GM12891 (cell line): ENCODE measurements around the gene FAM200B.
"Not testable (repeated sequence)": the region's sequence is repeated elsewhere in the genome, so short reads cannot be mapped to it uniquely, and the experiment has no call there.

Experiments
- DNase-seq: peaks from one replicate; pipeline ENCODE4 v3.0.0; 2011; ENCODE audit warnings: low spot score; ENCODE audit not compliant: insufficient read length
- FAIRE-seq: peaks from 2 replicates; lab custom pipeline; 2011; peaks lifted over from hg19 to GRCh38; lab: Jason Lieb, UNC
- PAX5 ChIP-seq: IDR thresholded peaks from 2 replicates; pipeline ENCODE4 v1.6.1; 2011; ENCODE audit warnings: low read length, moderate library complexity, mild to moderate bottlenecking; ENCODE audit not compliant: insufficient read depth, severe bottlenecking
- POLR2A ChIP-seq: IDR thresholded peaks from 2 replicates; pipeline ENCODE4 v1.6.1; 2011; ENCODE audit warnings: low read depth, low read length, control low read depth
- POLR2AphosphoS5 ChIP-seq: IDR thresholded peaks from 2 replicates; pipeline ENCODE4 v1.6.1; 2011; ENCODE audit warnings: low read depth, low read length, control low read depth
- POU2F2 ChIP-seq: IDR thresholded peaks from 2 replicates; pipeline ENCODE4 v1.6.1; 2011; ENCODE audit warnings: low read depth, mild to moderate bottlenecking, control low read depth, low read length, moderate library complexity
- SPI1 ChIP-seq: IDR thresholded peaks from 2 replicates; pipeline ENCODE4 v1.6.1; 2011; ENCODE audit warnings: low read depth, low read length, control low read depth
- TAF1 ChIP-seq: IDR thresholded peaks from 2 replicates; pipeline ENCODE4 v1.6.1; 2011; ENCODE audit warnings: low read depth, low read length, control low read depth

The FAM200B gene

DNA sequence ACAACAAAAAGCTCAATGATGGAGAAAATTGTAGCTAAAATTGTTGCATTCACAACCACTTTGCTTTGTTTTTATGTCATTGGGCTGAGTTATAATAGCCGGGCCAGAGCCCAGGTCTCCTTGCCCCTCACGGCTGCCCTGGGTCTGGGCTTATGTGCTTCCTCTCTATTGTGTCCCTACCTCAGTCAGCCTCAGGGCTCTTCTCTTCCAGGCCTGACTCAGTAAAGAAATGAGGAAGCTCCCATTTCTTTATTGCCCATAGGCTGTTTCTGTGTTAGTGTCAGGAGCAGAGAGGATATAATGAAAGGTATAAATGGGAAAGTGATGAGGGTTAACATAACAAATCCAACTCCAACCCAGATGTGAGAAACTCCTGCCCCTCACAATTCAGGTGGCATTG is 39.2 kb downstream of the FAM200B start:
- FAIRE-seq (no peak), DNase-seq (no peak)
- no peak for TF ChIP-seq POU2F2
- TF ChIP-seq SPI1 = no peak
- TF ChIP-seq POLR2A = no peak
- TF ChIP-seq POLR2AphosphoS5 = no peak
- TF ChIP-seq PAX5 = no peak
- TF ChIP-seq TAF1 = no peak

DNA sequence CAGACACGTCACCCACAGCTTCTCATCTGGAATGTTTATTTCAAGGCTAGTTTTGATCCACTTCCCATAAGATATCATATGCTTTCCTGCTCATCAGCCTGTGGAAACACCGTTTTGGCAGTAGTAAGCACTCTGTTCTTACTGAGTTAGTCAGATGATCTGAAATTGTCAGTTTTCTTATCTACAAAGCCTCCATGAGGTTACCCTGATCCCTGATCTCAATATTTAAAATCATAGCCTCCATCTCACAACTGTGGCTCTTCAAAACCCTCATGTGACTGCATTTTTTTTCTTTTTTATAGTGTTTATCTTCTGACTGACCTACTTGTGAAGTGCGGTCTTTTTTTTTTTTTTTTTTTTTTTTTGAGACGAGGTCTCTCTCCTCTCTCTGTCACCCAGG is 44.0 kb downstream of the FAM200B start:
- no peak for FAIRE-seq
- TF ChIP-seq SPI1 (no peak), POU2F2 (no peak), POLR2A (no peak), POLR2AphosphoS5 (no peak), TAF1 (no peak), PAX5 (no peak)
- DNase-seq = no peak

DNA sequence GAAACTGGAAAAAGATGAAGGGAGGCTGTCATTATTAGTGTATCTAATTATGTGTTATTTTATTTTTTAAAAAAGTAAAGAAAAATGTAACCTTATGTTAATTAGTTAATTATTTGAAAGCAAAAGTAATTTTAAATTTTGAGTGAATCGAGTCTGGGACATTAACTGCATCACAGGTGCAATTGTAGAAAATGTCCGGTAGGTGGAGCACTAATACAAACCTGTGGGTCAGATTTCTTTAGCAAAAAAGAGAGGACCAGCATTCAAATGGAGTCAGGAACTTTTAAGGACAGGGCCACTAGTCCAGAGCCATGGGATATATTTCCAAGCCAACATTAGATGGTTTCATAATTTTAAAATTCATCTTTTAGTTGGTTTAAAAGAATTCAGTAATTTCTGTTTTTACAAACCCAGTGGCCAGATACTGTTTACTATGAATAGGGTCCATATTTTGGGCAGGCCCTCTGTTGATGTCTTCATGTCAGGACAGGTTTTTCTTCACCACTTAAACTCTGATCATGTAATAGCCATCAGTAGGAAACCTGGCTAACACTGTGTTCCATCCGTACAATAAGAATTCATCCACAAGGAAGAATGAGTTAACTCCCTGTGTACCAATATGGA is 48.4 kb downstream of the FAM200B start:
- FAIRE-seq (peak; percentile 65), DNase-seq (peak; percentile 23)
- no peak for TF ChIP-seq PAX5
- TF ChIP-seq POLR2A = no peak
- no peak for TF ChIP-seq POLR2AphosphoS5
- TF ChIP-seq TAF1 = no peak
- TF ChIP-seq SPI1 = no peak
- no peak for TF ChIP-seq POU2F2

DNA sequence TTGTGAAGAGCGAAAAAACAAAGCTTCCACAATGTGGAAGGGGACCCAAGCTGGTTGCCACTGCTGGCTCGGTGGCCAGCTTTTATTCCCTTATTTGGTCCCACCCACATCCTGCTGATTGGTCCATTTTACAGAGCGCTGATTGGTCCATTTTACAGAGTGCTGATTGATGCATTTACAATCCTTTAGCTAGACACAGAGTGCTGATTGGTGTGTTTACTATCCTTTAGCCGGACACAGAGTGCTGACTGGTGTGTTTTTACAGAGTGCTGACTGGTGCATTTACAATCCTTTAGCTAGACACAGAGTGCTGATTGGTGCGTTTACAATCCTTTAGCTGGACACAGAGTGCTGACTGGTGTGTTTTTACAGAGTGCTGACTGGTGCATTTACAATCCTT is 51.4 kb downstream of the FAM200B start:
- DNase-seq, FAIRE-seq: not testable (repeated sequence)

DNA sequence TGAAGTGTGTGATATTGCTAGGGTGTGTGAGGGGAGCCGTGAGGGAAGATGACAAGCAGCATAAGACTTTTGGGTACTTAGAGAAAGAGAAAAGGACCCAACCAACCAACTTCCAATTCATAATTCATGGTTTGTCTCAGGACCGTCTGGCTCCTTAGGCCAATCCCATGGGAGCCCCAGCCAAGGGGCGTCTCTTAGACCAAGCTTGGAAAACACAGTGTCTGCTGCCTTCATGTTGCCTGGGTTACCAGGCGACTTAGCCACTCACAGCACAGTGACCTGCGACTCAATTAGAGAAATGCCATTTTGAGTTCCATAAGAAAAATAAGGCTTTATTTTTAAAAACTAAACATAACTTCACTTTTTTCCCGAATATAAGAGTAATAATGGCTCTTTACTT is 53.9 kb downstream of the FAM200B start:
- no peak for TF ChIP-seq TAF1
- DNase-seq = no peak
- no peak for FAIRE-seq

DNA sequence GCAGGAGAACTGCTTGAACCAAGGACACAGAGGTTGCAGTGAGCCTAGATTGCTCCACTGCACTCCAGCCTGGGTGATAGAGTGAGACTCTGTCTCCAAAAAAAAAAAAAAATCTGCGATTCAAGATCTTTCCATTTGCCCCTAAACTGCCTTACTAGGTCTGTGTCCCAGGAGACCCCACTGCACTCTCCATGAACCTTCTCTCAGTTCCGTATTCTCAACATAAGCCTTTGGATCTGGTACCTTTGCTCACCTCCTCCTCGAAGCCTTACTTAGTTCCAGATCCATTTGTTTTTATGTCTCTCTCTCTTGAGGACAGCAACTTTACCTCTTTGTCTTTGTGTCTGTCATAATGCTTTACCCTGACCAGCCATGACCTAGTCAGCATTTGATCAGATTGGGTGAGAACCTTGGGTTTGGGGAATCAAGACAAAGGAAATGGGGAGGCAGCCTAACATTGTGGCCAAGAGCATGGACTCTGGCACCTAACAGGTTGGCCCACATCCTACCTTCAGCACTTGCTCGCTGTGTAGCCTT is 55.0 kb downstream of the FAM200B start:
- TF ChIP-seq PAX5 (no peak), TAF1 (no peak), POLR2A (no peak), POU2F2 (no peak), POLR2AphosphoS5 (no peak), SPI1 (no peak)
- DNase-seq = no peak
- FAIRE-seq = no peak

DNA sequence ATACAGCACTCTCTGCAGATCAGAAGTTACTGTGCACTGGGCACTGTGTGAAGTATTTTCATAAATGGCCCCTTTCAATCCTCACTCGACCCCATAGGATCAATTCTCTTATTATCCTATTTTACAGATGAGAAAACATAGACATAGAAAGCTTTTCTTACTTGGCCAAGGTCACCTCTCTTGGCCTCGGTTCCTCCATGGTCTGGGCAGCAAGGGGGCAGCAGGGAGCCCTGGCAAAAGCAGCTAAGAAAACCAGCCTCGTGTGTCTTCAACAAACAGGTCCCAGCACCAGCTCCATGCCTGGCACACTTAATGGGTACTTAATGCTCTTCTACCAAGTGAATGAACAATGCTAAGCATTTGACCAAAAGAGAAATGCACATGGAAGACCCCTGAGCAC is 55.6 kb downstream of the FAM200B start:
- no peak for TF ChIP-seq PAX5
- TF ChIP-seq POLR2AphosphoS5 = no peak
- no peak for TF ChIP-seq TAF1
- TF ChIP-seq POU2F2 = no peak
- no peak for TF ChIP-seq SPI1
- TF ChIP-seq POLR2A = no peak
- FAIRE-seq = no peak

DNA sequence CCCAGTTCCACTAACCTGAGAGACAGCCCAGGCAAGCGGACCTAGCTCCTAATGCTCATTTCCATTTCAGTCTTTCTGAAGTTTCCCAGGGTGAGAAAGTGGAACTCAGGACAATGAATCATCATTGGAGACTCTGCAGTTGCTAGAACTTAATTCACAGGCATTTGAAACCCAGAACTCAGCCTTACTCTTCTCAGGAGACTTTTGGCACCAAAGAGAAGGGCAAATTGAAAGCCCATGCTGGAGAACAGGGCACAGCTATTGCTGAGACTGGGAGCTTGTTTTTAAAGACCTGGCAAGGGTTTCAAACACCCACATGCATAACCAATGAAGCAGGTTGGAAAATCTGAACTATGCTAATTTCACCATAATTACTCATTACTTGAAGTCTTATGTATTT is 57.2 kb downstream of the FAM200B start:
- no peak for FAIRE-seq
- TF ChIP-seq POU2F2 = no peak
- no peak for TF ChIP-seq POLR2AphosphoS5
- TF ChIP-seq POLR2A = no peak
- TF ChIP-seq PAX5 = no peak
- no peak for TF ChIP-seq TAF1
- no peak for TF ChIP-seq SPI1
- no peak for DNase-seq

More for the DNA sequence above, 55.6 kb downstream of the FAM200B start:
- no peak for DNase-seq
